ENCODE data around the gene ALAS1. TPM values are rescaled to one million over a fixed set of nuclear protein-coding genes. Genes with fewer than 3 reads are reported as not detected.

ALAS1 gene
- total and polyA plus RNA-seq, 2 donors (not counting 1 experiment from before 2014, with no cell fraction given) = 26.1 to 30.2 TPM

GRCh38 chr3:52210037-52210436 is 12.1 kb downstream of the ALAS1 start:
- no peak overlapping the region for H3K27ac ChIP-seq (ENCODE audit: low read length in 2 of 2)
- POLR2A ChIA-PET = interaction anchor here (0.6 kb wide), 1 partner anchor 9 kb away, joined by 12 read pairs; no protein-coding TSS in a partner anchor
- no peaks in the 10 kb centered on the region for H3K79me2 ChIP-seq (ENCODE audit: control insufficient read depth, insufficient read depth, low read length)
- no peak overlapping the region for H3K4me3 Mint-ChIP-seq
- CTCF ChIA-PET = interaction anchor here (1.6 to 5.3 kb wide), 2 partner anchors 11 to 14 kb away, joined by 3 to 36 read pairs; no protein-coding TSS in a partner anchor
- no peaks in the 10 kb centered on the region for H3K9me3 ChIP-seq (ENCODE audit: control extremely low read depth in 1 of 3, control insufficient read depth in 2 of 3, insufficient read depth in 1 of 3, low read length in 2 of 3)
- H3K4me1 ChIP-seq (ENCODE audit: control insufficient read depth in 2 of 2, insufficient read depth in 2 of 2, low read length in 2 of 2) = no peaks in the 10 kb centered on the region
- TF ChIP-seq EZH2 (IDR thresholded peaks at IDR 0.05; ENCODE audit: borderline replicate concordance, insufficient read depth, low read depth, low read length, poor library complexity, severe bottlenecking) = no peak
- TF ChIP-seq, protein P1, sequence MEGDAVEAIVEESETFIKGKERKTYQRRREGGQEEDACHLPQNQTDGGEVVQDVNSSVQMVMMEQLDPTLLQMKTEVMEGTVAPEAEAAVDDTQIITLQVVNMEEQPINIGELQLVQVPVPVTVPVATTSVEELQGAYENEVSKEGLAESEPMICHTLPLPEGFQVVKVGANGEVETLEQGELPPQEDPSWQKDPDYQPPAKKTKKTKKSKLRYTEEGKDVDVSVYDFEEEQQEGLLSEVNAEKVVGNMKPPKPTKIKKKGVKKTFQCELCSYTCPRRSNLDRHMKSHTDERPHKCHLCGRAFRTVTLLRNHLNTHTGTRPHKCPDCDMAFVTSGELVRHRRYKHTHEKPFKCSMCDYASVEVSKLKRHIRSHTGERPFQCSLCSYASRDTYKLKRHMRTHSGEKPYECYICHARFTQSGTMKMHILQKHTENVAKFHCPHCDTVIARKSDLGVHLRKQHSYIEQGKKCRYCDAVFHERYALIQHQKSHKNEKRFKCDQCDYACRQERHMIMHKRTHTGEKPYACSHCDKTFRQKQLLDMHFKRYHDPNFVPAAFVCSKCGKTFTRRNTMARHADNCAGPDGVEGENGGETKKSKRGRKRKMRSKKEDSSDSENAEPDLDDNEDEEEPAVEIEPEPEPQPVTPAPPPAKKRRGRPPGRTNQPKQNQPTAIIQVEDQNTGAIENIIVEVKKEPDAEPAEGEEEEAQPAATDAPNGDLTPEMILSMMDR (IDR thresholded peaks at IDR 0.05) = no peak
- H4K20me1 ChIP-seq (ENCODE audit: control insufficient read depth, insufficient read depth, low read length, poor library complexity, severe bottlenecking) = no peaks in the 10 kb centered on the region
- ATAC-seq (ENCODE audit: low read depth) (no peak), DNase-seq (no peak)
- intact Hi-C loops (cut with micrococcal nuclease) = no loop called here
- H3K9me3 Mint-ChIP-seq (ENCODE audit: insufficient read depth) = no peaks in the 10 kb centered on the region
- H3K27ac Mint-ChIP-seq = no peak overlapping the region
- H3K4me2 ChIP-seq (replicated peaks; ENCODE audit: low read depth, low read length, poor library complexity, severe bottlenecking) = no peak overlapping the region
- H3K27me3 ChIP-seq (replicated peaks in 1 of 4; ENCODE audit: control extremely low read depth in 1 of 4, control insufficient read depth in 3 of 4, insufficient read depth in 4 of 4, low read length in 3 of 4) = no peaks in the 10 kb centered on the region
- H3K4me1 Mint-ChIP-seq = no peaks in the 10 kb centered on the region
- H3K4me3 ChIP-seq (ENCODE audit: control extremely low read depth in 1 of 5, extremely low read depth in 1 of 5, insufficient read depth in 1 of 5, low read depth in 2 of 5, low read length in 4 of 5) = no peak overlapping the region
- no peak overlapping the region for H2AFZ ChIP-seq (ENCODE audit: insufficient read depth, low read depth, low read length, poor library complexity, severe bottlenecking)
- peaks cover 3 to 84% of the 10 kb centered on the region in 2 experiments for H3K36me3 ChIP-seq (replicated peaks in 1 of 2; ENCODE audit: control extremely low read depth in 1 of 2, control insufficient read depth in 1 of 2, extremely low read depth in 1 of 2, insufficient read depth in 2 of 2, low read length in 1 of 2)
- no peak overlapping the region for H3K9ac ChIP-seq (ENCODE audit: low read length)
- no peaks in the 10 kb centered on the region for H3K27me3 Mint-ChIP-seq

DNA sequence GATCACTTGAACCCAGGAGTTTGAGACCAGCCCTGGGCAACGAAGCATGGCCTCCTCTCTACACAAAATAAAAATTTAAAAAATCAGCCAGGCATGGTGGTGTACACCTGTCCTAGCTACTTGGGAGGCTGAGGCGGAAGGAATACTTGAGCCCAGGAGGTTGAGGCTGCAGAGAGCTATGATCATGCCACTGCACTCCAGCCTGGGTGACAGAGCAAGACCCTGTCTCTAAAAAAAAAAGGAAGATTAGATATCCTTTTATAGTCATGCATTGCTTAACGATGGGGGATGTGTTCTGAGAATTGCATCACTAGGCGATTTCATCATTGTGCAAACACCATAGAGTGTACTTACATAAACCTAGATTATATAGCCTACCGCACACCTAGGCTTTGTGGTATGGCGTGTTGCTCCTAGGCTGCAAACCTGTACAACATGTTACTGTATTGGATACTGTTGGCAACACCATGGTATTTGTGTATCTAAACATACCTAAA is 12.6 kb downstream of the ALAS1 start:
- ATAC-seq (ENCODE audit: low read depth) = no peak
- no peaks in the 10 kb centered on the region for H3K9me3 ChIP-seq (ENCODE audit: control extremely low read depth in 1 of 3, control insufficient read depth in 2 of 3, insufficient read depth in 1 of 3, low read length in 2 of 3)
- no peaks in the 10 kb centered on the region for H3K27me3 ChIP-seq (replicated peaks in 1 of 4; ENCODE audit: control extremely low read depth in 1 of 4, control insufficient read depth in 3 of 4, insufficient read depth in 4 of 4, low read length in 3 of 4)
- Mint-ChIP-seq H3K9me3 (ENCODE audit: insufficient read depth) (no peaks in the 10 kb centered on the region), H3K27me3 (no peaks in the 10 kb centered on the region), H3K27ac (no peak overlapping the region), H3K4me1 (no peaks in the 10 kb centered on the region), H3K4me3 (no peak overlapping the region)
- no peaks in the 10 kb centered on the region for H4K20me1 ChIP-seq (ENCODE audit: control insufficient read depth, insufficient read depth, low read length, poor library complexity, severe bottlenecking)
- H3K4me1 ChIP-seq (ENCODE audit: control insufficient read depth in 2 of 2, insufficient read depth in 2 of 2, low read length in 2 of 2) = no peaks in the 10 kb centered on the region
- H3K9ac ChIP-seq (ENCODE audit: low read length) = no peak overlapping the region
- POLR2A ChIA-PET = interaction anchor here (0.6 kb wide), 1 partner anchor 9 kb away, joined by 12 read pairs; no protein-coding TSS in a partner anchor
- no peak overlapping the region for H3K4me3 ChIP-seq (ENCODE audit: control extremely low read depth in 1 of 5, extremely low read depth in 1 of 5, insufficient read depth in 1 of 5, low read depth in 2 of 5, low read length in 4 of 5)
- 90% methylated on average over 1 of the region's 6 CpGs for WGBS (ENCODE audit: insufficient coverage)
- no peak overlapping the region for H3K27ac ChIP-seq (ENCODE audit: low read length in 2 of 2)
- H3K4me2 ChIP-seq (replicated peaks; ENCODE audit: low read depth, low read length, poor library complexity, severe bottlenecking) = no peak overlapping the region
- no peaks in the 10 kb centered on the region for H3K79me2 ChIP-seq (ENCODE audit: control insufficient read depth, insufficient read depth, low read length)
- DNase-seq = no peak
- no peak for TF ChIP-seq EZH2 (IDR thresholded peaks at IDR 0.05; ENCODE audit: borderline replicate concordance, insufficient read depth, low read depth, low read length, poor library complexity, severe bottlenecking)
- TF ChIP-seq, protein P1 (IDR thresholded peaks at IDR 0.05) = no peak
- CTCF ChIA-PET = interaction anchor here (1.6 to 5.3 kb wide), 2 partner anchors 10 to 15 kb away, joined by 3 to 36 read pairs; no protein-coding TSS in a partner anchor
- intact Hi-C loops (cut with micrococcal nuclease) = no loop called here
- peaks cover 0 to 85% of the 10 kb centered on the region in 2 experiments for H3K36me3 ChIP-seq (replicated peaks in 1 of 2; ENCODE audit: control extremely low read depth in 1 of 2, control insufficient read depth in 1 of 2, extremely low read depth in 1 of 2, insufficient read depth in 2 of 2, low read length in 1 of 2)
- H2AFZ ChIP-seq (ENCODE audit: insufficient read depth, low read depth, low read length, poor library complexity, severe bottlenecking) = no peak overlapping the region

All from B cell (primary cell).